Vagina (tissue), 2 donors: Measurements from ENCODE around the gene TMEM63B. TPM values are rescaled to one million over a fixed set of nuclear protein-coding genes. Genes with fewer than 3 reads are reported as not detected.

Experiments
- DNase-seq, 2 donors: peaks; one replicate each; pipeline ENCODE4 v3.0.0-alpha.2; 2017; ENCODE audit errors: extremely low spot score in 2 of 2
- H3K27ac ChIP-seq: fragments of 200-600 bp; sonication (generic); one replicate; pipeline ENCODE4 v1.5.1; 2019
- H3K27me3 ChIP-seq: fragments of 200-600 bp; sonication (generic); one replicate; pipeline ENCODE4 v1.5.1; 2019
- H3K36me3 ChIP-seq, 2 donors: fragments of 200-600 bp; sonication (generic); one replicate each; pipeline ENCODE4 v1.5.1; 2017 to 2019
- H3K4me1 ChIP-seq: fragments of 200-600 bp; sonication (generic); one replicate; pipeline ENCODE4 v1.5.1; 2019
- H3K4me3 ChIP-seq, 2 donors: fragments of 200-600 bp; sonication (generic); 1 replicate in 1 of 2; 2 replicates in 1 of 2; pipeline ENCODE4 v1.5.1; 2016 to 2019
- H3K9me3 ChIP-seq: fragments of 200-600 bp; sonication (generic); one replicate; pipeline ENCODE4 v1.5.1; 2019
- CTCF ChIP-seq, 3 experiments: fragments of 450-650 bp in 2 of 3; fragments of 200-600 bp in 1 of 3; sonication (generic) in 1 of 3; IDR thresholded peaks; one replicate each; pipeline ENCODE4 v1.5.1; 2017 to 2019; ENCODE audit warnings: antibody characterized with exemption in 3 of 3, mild to moderate bottlenecking in 2 of 3, moderate library complexity in 2 of 3
- POLR2A ChIP-seq, 2 donors: fragments of 450-650 bp; IDR thresholded peaks; one replicate each; pipeline ENCODE4 v1.6.1; 2017; ENCODE audit warnings: antibody characterized with exemption in 2 of 2, mild to moderate bottlenecking in 2 of 2, moderate library complexity in 2 of 2
- POLR2AphosphoS5 ChIP-seq, 2 donors: sonication (generic); formaldehyde crosslinking; IDR thresholded peaks; one replicate each; pipeline ENCODE4 v1.9.0; 2017; ENCODE audit warnings: antibody characterized with exemption in 2 of 2, mild to moderate bottlenecking in 2 of 2, low read depth in 1 of 2; ENCODE audit not compliant: insufficient read depth in 1 of 2
- intact Hi-C: fragments of 100-400 bp; cut with DNase I; formaldehyde crosslinking; loops from one replicate; pipeline ENCODE4 v1.15.1; 2023
- total RNA-seq: library from RNA; depleted of rRNA; stranded (reverse); fragments of >200 nt; gene quantifications from one replicate; pipeline ENCODE4 v1.2.3, GENCODE V29; 2016

The TMEM63B gene
- total RNA-seq, 1 donor from 2014 or later = 32.4 TPM

DNA sequence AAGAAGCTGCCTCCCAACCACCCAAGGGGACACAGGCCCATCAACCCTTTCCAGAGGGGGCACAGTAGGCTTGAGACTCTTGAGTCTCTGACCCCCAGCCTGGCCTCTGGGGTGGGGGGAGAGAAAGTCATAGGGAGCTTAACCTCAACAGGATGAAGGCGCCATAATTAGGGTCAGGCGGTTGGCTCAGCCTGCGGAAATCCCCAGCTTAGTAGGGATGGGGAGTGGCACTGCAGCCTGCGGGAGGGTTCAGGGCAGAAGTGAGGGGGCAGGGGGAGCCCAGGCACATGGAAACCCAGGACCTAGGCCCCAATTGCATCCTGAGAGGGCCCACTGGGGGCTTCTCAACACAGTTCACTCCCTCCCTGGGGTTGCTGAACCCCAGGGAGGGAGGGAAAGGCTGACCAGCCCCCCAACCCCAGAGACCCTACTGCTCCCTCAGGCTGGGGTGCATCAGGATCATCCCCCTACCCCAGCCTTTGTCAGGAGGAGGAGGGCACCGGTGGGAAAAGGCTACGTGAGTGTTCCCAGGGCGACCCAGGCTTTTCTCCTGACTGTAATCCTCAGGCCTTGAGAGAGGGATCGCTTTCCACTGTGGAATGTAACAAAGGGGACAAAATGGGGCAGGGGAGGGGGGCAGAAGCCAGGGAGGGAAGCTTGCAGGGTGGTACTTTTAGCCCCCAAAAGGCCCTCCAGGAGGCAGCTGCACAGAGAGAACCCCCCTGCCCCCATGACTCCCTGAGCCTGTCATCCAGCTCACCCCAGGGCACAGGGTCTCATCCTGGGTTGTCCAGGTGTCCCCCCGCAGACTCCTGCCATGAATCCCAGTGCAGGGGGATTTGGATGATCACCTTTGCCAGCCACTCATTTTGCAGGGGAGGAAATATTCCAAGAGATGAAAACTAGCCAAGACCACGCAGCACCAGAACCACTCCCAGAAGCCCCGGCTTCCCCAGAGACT lies 46.5 kb upstream of the TMEM63B start:
- no peak overlapping the region for H3K4me3 ChIP-seq
- no peaks in the 10 kb centered on the region for H3K36me3 ChIP-seq
- DNase-seq = no peak
- no peaks in the 10 kb centered on the region for H3K9me3 ChIP-seq
- H3K27ac ChIP-seq = no peak overlapping the region
- TF ChIP-seq CTCF (IDR thresholded peaks at IDR 0.05) = no peak
- TF ChIP-seq POLR2A (IDR thresholded peaks at IDR 0.05) = no peak
- TF ChIP-seq POLR2AphosphoS5 (IDR thresholded peaks at IDR 0.05; ENCODE audit: insufficient read depth in 1 of 2, low read depth in 1 of 2) = no peak
- H3K4me1 ChIP-seq = peaks cover 26% of the 10 kb centered on the region
- no peaks in the 10 kb centered on the region for H3K27me3 ChIP-seq
- intact Hi-C loops = no loop called here

- TF ChIP-seq POLR2A (IDR thresholded peaks at IDR 0.05) (no peak), POLR2AphosphoS5 (IDR thresholded peaks at IDR 0.05; ENCODE audit: insufficient read depth in 1 of 2, low read depth in 1 of 2) (no peak), CTCF (IDR thresholded peaks at IDR 0.05) (no peak)
- no peak for DNase-seq
- Histone ChIP-seq H3K36me3 (no peaks in the 10 kb centered on the region), H3K4me1 (peaks cover 17% of the 10 kb centered on the region), H3K9me3 (no peaks in the 10 kb centered on the region), H3K27me3 (no peaks in the 10 kb centered on the region), H3K27ac (no peak overlapping the region), H3K4me3 (no peak overlapping the region)
- intact Hi-C loops = no loop called here
Measured at GRCh38 chr6:44081753-44082152, 45.6 kb upstream of the TMEM63B start.

DNA sequence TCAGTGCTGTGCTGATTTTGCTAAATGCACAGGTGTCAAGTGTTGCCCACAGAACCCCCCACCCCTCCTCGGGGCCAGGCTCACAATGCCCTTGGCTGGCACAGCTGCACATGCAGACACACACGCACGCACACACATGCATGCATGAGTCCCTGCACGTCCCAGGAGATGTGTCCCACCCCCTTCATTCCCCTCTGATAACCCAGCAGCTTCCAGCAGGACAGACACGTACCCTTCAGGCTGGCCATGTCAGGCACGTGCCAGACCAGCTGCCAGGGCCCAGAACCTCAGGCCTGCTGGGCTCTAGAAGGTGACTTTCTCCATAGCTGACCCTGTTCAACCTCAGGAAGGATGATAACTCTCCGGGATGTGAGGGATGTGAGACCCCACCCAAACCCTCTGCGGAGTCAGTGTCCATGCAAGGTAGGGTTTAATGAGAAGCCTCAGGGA lies 44.5 kb upstream of the TMEM63B start:
- no peak for DNase-seq
- Histone ChIP-seq H3K27me3 (no peaks in the 10 kb centered on the region), H3K4me3 (no peak overlapping the region), H3K36me3 (no peaks in the 10 kb centered on the region), H3K27ac (no peak overlapping the region), H3K4me1 (peaks cover 10% of the 10 kb centered on the region), H3K9me3 (no peaks in the 10 kb centered on the region)
- intact Hi-C loops = no loop called here
- no peak for TF ChIP-seq POLR2A (IDR thresholded peaks at IDR 0.05)
- TF ChIP-seq CTCF (IDR thresholded peaks at IDR 0.05) = no peak
- no peak for TF ChIP-seq POLR2AphosphoS5 (IDR thresholded peaks at IDR 0.05; ENCODE audit: insufficient read depth in 1 of 2, low read depth in 1 of 2)

DNA sequence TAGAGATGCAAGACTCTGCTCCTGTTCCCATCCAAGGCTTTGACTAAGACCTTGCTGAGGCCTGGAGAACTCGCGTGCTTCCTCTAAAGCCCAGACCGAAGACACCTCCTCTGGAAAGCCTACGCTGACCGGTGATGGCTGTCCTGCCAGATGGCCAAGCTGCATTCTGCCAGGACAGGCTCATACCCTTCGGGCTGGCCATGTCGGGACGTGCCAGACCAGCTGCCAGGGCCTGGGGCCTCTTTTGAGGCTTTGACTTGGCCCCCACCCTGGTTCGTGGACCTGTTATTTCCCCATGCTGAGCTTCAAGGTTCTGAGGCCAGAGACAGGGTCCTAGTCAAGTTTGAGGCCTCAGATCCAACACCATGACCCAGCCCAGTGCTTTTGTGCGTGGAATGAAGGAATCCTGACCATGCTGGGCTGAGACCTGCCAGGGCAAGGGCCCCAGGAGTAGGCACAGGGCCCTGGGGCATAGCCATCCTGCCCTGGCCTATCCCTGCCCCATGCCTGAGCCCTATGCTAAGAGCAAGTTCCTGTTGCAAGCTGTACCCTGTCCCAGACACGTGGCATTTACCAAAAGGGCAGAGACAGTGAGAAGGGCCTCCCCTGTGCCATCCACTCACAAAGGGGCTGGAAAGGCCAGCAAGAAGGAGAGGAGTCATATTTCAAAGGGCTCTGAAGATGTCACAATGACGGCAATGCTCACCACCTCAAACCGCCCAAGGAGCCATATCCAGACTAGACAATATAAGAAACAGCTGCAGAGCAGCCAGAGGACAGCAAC lies 42.9 kb upstream of the TMEM63B start:
- Histone ChIP-seq H3K9me3 (no peaks in the 10 kb centered on the region), H3K4me3 (no peak overlapping the region), H3K27me3 (no peaks in the 10 kb centered on the region), H3K36me3 (no peaks in the 10 kb centered on the region), H3K4me1 (peaks cover 2% of the 10 kb centered on the region), H3K27ac (no peak overlapping the region)
- intact Hi-C loops = no loop called here
- no peak for DNase-seq
- TF ChIP-seq POLR2A (IDR thresholded peaks at IDR 0.05) (no peak), POLR2AphosphoS5 (IDR thresholded peaks at IDR 0.05; ENCODE audit: insufficient read depth in 1 of 2, low read depth in 1 of 2) (no peak), CTCF (IDR thresholded peaks at IDR 0.05) (no peak)
